Measurements from ENCODE around the gene NT5DC1.

Gene NT5DC1

DNA sequence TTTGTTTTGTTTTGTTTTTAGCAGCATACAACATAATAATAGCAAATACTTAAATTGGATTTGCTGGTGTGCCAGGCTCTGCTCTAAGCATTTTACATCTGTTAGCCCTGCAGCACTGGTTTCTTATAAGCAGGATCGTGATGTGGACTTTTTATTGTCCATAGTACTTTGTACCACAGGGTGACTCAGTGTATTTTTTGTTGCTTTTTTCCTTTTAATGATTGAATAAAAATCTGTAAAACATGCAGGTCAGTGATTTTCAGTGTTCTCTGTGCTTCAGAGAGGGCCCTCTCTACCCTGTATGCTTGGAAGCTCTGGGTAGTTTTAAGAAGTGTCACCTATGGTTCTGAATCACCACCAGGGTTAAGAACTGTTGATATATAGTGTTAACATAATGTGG, 4.0 kb downstream of the NT5DC1 start:
- TF ChIP-seq GATA3 (IDR thresholded peaks at IDR 0.05; ENCODE audit: low read depth, low read length): no peak
- no peak for TF ChIP-seq GATA2 (IDR thresholded peaks at IDR 0.05; ENCODE audit: low read depth, low read length)

GRCh38 chr6:116105247-116105646, 4.6 kb downstream of the NT5DC1 start:
- TF ChIP-seq GATA2 (IDR thresholded peaks at IDR 0.05; ENCODE audit: low read depth, low read length) (no peak), GATA3 (IDR thresholded peaks at IDR 0.05; ENCODE audit: low read depth, low read length) (no peak)

GRCh38 chr6:116106146-116106545, 5.5 kb downstream of the NT5DC1 start:
- TF ChIP-seq GATA3 (IDR thresholded peaks at IDR 0.05; ENCODE audit: low read depth, low read length): no peak
- TF ChIP-seq GATA2 (IDR thresholded peaks at IDR 0.05; ENCODE audit: low read depth, low read length): no peak

DNA sequence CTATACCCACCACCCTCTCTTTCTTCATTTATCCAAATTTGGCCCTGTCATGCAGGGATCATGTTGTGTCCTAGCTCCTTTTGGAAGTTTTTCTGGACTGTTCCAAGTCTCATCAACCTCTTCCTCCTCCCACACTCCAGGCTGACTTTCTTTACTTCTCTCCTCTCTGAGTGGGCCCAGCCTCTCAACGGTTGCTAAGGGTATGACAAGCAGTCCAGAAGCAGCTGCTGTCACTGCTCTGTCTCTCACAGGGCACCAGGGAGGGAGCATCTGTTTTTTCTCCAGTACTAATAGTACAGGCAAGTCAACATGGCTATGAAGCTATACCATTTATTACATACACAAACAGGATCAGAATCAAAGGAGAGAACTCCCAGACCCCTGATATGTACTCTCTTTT, 8.2 kb downstream of the NT5DC1 start:
- no peak for TF ChIP-seq GATA3 (IDR thresholded peaks at IDR 0.05; ENCODE audit: low read depth, low read length)

- TF ChIP-seq GATA2 (IDR thresholded peaks at IDR 0.05; ENCODE audit: low read depth, low read length) (no peak), GATA3 (IDR thresholded peaks at IDR 0.05; ENCODE audit: low read depth, low read length) (no peak)
These were observed 11.2 kb downstream of the NT5DC1 start for GRCh38 chr6:116111552-116112528.

DNA sequence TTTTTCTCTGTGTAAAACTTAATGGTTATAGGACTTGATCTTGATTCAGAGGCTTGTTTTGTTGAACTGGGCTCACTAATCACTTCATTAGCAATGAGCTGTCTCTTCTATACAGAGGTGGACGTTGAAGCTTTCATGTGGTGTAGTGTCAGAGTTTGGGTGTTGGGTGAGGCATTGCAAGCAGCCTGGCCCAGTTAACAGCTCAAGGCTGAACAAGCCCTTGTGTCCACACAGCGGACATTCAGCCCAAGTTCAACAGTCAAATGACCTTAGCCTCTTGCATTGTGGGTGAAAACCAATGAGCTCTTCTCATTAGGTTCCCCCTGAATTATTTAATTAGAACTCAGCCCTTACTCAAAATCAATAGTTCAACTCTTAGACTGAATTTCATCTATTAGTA, 12.7 kb downstream of the NT5DC1 start:
- no peak for TF ChIP-seq GATA2 (IDR thresholded peaks at IDR 0.05; ENCODE audit: low read depth, low read length)
- TF ChIP-seq GATA3 (IDR thresholded peaks at IDR 0.05; ENCODE audit: low read depth, low read length): no peak

DNA sequence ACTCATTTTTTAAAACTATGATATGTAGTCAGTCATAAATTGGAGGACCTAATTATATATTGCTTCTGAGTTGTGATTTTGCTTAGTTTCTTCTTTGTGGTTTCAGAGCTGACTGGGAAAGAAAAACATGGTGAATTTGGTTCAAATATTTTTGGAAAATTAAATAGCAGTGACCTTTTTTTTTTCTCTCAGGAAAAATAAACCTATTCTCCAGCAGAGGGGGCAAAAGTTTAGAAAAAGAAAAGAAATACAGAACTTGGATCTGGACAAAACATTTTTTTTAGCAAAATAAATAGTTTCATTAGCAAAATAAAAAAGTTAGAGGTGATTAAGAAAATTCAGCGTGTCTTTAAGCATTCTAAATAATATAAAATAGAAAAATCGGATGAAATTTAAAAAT, 15.1 kb downstream of the NT5DC1 start:
- TF ChIP-seq GATA2 (IDR thresholded peaks at IDR 0.05; ENCODE audit: low read depth, low read length): no peak
- TF ChIP-seq GATA3 (IDR thresholded peaks at IDR 0.05; ENCODE audit: low read depth, low read length): no peak

GRCh38 chr6:116118608-116119007, 18.0 kb downstream of the NT5DC1 start:
- TF ChIP-seq GATA2 (IDR thresholded peaks at IDR 0.05; ENCODE audit: low read depth, low read length) (no peak), GATA3 (IDR thresholded peaks at IDR 0.05; ENCODE audit: low read depth, low read length) (no peak)

DNA sequence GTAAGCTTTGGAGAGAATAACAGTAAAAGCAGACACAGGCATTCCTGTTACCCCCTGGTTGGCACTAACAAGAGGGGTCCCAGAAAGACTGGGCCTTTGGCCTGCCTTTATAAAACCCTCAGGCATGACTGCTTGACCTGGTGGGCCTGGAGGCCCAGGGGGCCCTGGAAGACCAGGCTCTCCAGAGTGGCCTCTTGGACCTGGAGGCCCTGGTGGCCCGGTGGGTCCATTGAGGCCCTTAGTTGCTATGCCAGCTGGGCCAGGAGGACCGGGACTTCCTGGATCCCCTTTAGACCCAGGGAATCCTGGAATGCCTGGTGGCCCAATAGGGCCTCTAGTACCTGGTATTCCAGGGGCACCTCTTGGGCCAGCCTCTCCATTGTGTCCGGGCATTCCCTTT, 19.8 kb downstream of the NT5DC1 start:
- TF ChIP-seq GATA2 (IDR thresholded peaks at IDR 0.05; ENCODE audit: low read depth, low read length): no peak
- TF ChIP-seq GATA3 (IDR thresholded peaks at IDR 0.05; ENCODE audit: low read depth, low read length): no peak

- TF ChIP-seq GATA2 (IDR thresholded peaks at IDR 0.05; ENCODE audit: low read depth, low read length) (no peak), GATA3 (IDR thresholded peaks at IDR 0.05; ENCODE audit: low read depth, low read length) (no peak)
These were observed 25.4 kb downstream of the NT5DC1 start, which contains the start of gene COL10A1 for GRCh38 chr6:116126032-116126431. Gene COL10A1, minus strand, starts transcription at chr6:116126132. Its CDS starts 640 bp downstream, at chr6:116125492.

DNA sequence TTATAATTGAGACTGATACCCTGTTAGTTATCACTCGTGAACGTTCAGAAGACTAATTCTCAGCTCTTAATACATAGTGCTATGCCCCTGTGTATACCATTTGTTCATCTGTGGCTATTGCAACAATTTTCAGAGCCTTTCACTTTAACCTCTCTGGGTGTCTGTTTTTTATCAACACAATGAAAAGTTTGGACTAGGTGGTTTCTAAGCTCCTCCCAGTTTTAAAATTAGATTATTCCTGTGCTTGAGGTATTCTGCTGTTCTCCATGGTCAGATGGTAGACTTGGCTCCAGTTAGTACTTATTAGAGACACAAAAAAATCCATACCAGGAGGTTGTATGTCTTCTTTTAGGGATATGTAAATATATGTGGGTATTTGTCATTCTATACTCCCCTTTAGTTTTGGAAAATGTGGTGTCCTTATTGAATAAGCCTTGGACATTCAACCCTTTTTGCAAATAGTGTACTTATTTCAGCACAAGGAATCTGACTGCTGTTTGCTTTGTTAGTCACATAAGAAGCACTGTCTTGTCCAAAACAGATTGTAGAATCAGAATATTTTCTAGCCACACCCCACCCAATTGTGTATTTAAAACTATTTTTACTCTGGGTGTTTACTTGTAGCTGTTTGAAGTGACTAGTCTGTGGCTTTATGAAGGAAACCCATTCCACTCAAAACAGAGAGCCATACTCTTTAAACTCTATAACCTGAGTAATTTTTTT, 27.3 kb downstream of the NT5DC1 start:
- TF ChIP-seq GATA3 (IDR thresholded peaks at IDR 0.05; ENCODE audit: low read depth, low read length) (no peak), GATA2 (IDR thresholded peaks at IDR 0.05; ENCODE audit: low read depth, low read length) (no peak)

DNA sequence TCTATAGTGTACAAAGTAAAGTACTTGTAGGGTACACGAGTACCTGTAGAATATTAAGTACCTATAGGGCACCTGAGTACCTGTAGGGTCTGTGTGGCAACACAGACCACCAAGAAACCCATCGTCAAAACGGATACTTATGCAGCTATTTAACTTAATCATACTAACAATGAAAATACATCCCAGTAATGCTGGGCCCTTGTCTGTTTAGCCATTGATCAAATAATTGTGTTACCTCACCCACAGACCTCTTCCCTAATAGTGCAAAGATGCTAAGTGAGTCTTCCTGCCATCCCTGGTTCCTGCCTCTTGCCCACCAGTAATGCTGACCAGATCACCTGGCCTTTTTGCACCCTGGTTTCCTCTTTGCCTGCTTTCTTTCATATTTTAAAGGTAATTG, 32.8 kb downstream of the NT5DC1 start:
- no peak for TF ChIP-seq GATA3 (IDR thresholded peaks at IDR 0.05; ENCODE audit: low read depth, low read length)
- no peak for TF ChIP-seq GATA2 (IDR thresholded peaks at IDR 0.05; ENCODE audit: low read depth, low read length)

DNA sequence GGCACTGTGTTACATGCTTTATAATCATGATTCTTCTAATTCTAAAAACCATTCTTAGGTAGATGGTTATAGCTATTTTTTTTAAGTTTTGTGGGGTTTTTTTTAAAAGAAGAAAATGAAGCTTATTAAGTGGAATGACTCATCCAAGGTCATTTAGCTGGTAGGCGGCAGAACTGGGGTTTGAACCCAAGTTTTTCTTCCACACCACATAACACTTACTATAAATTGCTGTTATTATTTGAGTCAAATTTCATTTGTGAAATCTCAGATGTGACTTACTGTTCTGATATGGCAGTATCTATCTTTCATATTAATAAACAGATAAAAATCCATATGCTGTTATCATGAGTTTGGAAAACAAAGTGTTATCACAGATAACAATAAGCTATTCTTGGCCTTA, 35.7 kb downstream of the NT5DC1 start:
- TF ChIP-seq GATA2 (IDR thresholded peaks at IDR 0.05; ENCODE audit: low read depth, low read length) (no peak), GATA3 (IDR thresholded peaks at IDR 0.05; ENCODE audit: low read depth, low read length) (no peak)

DNA sequence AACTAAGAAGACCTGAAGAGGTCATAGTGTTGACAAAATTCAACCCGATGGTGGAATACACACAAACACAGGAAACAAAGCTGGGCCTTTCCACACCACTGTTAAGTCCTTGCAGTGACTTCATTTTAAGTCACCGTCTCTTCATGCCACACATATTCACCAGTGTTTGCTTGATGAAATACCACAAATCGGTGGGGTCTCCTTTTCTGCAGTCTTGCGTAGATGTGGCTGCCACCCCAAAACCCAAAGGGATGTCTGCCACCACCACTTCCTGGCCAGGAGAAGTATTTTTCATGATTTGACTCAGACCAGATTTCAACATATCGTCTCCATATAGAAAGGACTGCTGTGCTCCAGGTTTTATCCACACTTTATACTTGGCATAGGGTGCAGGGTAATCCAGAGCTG, 36.3 kb downstream of the NT5DC1 start:
- TF ChIP-seq GATA2 (IDR thresholded peaks at IDR 0.05; ENCODE audit: low read depth, low read length): no peak
- TF ChIP-seq GATA3 (IDR thresholded peaks at IDR 0.05; ENCODE audit: low read depth, low read length): no peak

DNA sequence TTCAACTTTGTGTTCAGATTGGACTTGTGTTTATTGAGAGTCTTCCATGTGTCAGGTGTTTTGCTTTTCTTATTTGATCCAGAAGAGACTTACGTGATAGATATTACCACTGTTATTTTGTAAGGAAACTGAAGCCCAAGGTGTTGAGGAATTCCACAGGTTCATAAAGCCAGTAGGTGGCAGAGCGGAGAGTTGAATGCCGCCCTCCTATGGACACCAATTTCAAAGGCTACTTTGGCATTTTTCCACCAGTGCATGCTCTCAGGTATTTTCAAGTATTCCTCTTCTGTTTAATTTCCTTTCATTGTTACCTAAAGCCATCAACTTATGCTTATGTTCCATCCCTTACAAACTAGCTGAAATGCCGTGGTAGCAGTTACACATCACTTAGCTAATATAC, 39.3 kb downstream of the NT5DC1 start:
- TF ChIP-seq GATA2 (IDR thresholded peaks at IDR 0.05; ENCODE audit: low read depth, low read length): no peak
- TF ChIP-seq GATA3 (IDR thresholded peaks at IDR 0.05; ENCODE audit: low read depth, low read length): no peak

Data from SH-SY5Y (cell line).